Measurements from ENCODE around the gene ADAMTS5.

DNA sequence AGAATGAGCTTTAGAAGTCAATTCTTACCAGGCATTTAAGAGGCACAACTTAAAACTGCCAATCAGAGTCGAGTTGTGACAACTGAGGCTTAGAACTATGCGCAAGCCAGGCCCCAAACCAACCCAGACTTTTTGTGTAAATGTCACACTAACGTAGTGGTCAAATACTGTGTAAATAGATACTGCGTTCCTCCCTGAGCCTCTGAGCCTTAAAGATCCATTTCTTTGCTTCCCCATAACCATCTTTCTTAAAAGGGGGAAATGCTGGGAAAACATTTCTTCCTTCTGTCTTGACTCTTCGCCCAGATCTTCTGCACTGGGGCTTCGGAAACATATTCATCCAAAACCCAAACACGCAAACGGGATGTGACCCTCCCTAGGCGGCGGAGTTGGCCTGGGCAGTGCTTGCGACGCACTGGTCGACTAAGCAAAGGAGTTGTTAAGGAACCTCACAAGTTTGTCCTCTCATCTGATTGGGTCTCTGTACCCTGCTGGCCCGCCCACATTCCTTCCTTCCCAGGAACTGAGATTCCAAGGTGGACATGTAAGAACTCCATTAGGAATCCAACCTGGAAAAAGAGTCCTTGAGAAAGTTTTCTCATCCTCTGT is 2.6 kb downstream of the ADAMTS5 start:
- TF ChIP-seq EP300 (IDR thresholded peaks at IDR 0.05) (no peak), POLR2A (IDR thresholded peaks at IDR 0.05) (peak in 1 of 2 donors; percentile 77), POLR2AphosphoS5 (IDR thresholded peaks at IDR 0.05) (peak in 2 of 3 donors; percentile 18 to 57)
- TF ChIP-seq, protein P1, sequence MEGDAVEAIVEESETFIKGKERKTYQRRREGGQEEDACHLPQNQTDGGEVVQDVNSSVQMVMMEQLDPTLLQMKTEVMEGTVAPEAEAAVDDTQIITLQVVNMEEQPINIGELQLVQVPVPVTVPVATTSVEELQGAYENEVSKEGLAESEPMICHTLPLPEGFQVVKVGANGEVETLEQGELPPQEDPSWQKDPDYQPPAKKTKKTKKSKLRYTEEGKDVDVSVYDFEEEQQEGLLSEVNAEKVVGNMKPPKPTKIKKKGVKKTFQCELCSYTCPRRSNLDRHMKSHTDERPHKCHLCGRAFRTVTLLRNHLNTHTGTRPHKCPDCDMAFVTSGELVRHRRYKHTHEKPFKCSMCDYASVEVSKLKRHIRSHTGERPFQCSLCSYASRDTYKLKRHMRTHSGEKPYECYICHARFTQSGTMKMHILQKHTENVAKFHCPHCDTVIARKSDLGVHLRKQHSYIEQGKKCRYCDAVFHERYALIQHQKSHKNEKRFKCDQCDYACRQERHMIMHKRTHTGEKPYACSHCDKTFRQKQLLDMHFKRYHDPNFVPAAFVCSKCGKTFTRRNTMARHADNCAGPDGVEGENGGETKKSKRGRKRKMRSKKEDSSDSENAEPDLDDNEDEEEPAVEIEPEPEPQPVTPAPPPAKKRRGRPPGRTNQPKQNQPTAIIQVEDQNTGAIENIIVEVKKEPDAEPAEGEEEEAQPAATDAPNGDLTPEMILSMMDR (IDR thresholded peaks at IDR 0.05), result no peak
